HepG2 (cell line): ENCODE measurements around the gene MRPL48. TPM values are rescaled to one million over a fixed set of nuclear protein-coding genes. Genes with fewer than 3 reads are reported as not detected.
A peak's percentile ranks its signal among the peaks of the same experiment; 100 is the strongest.

Experiments
- CHD4 ChIP-seq: fragments of 200-600 bp; sonication (generic); IDR thresholded peaks from 2 replicates; pipeline ENCODE4 v1.7.0; 2017; ENCODE audit warnings: mild to moderate bottlenecking, low read length, borderline replicate concordance
- E2F5 ChIP-seq: sonication (generic); formaldehyde crosslinking; conservative IDR thresholded peaks from 2 replicates; pipeline ENCODE4 v1.4.0; 2020; ENCODE audit warnings: missing genetic modification reagents
- GATAD2A ChIP-seq: IDR thresholded peaks from 2 replicates; pipeline ENCODE4 v1.6.1; 2016
- HNRNPK ChIP-seq: fragments of 200-400 bp; formaldehyde crosslinking; IDR thresholded peaks from 2 replicates; pipeline ENCODE4 v1.6.1; 2018; ENCODE audit warnings: low read length, low read depth, moderate library complexity, mild to moderate bottlenecking; ENCODE audit not compliant: poor library complexity, severe bottlenecking
- MLXIP ChIP-seq: sonication (generic); formaldehyde crosslinking; IDR thresholded peaks from 2 replicates; pipeline ENCODE4 v1.9.0; 2021; ENCODE audit warnings: missing genetic modification reagents, borderline replicate concordance
- NCOA1 ChIP-seq: sonication (generic); formaldehyde crosslinking; IDR thresholded peaks from 2 replicates; pipeline ENCODE4 v1.9.0; 2021; ENCODE audit warnings: missing genetic modification reagents
- NONO ChIP-seq, 2 experiments: fragments of 450-650 bp in 1 of 2; sonication (generic) in 1 of 2; formaldehyde crosslinking in 1 of 2; IDR thresholded peaks in 1 of 2; conservative IDR thresholded peaks in 1 of 2; 2 replicates each; pipeline versions ENCODE4 v1.6.1 to v1.8.0; 2017 to 2022; ENCODE audit warnings: mild to moderate bottlenecking in 1 of 2, missing genetic modification reagents in 1 of 2, moderate library complexity in 1 of 2
- RERE ChIP-seq: IDR thresholded peaks from 2 replicates; pipeline ENCODE4 v1.6.1; 2016; ENCODE audit warnings: low read depth, missing genetic modification reagents, missing compliant biosample characterization
- TGIF2 ChIP-seq: IDR thresholded peaks from 2 replicates; pipeline ENCODE4 v1.6.1; 2016; ENCODE audit warnings: control low read depth, missing compliant biosample characterization
- ZMAT5 ChIP-seq: sonication (generic); formaldehyde crosslinking; IDR thresholded peaks from 2 replicates; pipeline ENCODE4 v1.5.0; 2020; ENCODE audit warnings: mild to moderate bottlenecking, low read depth, missing genetic modification reagents, borderline replicate concordance
- ZNF354B ChIP-seq: sonication (generic); formaldehyde crosslinking; IDR thresholded peaks from 2 replicates; pipeline ENCODE4 v1.8.0; 2022; ENCODE audit warnings: mild to moderate bottlenecking, missing genetic modification reagents
- ZNF431 ChIP-seq: sonication (generic); formaldehyde crosslinking; IDR thresholded peaks from 2 replicates; pipeline ENCODE4 v1.9.0; 2022; ENCODE audit warnings: missing genetic modification reagents, low read depth, mild to moderate bottlenecking, borderline replicate concordance
- ZNF468 ChIP-seq: sonication (generic); formaldehyde crosslinking; IDR thresholded peaks from 2 replicates; pipeline ENCODE4 v1.8.0; 2022; ENCODE audit warnings: mild to moderate bottlenecking, moderate library complexity, missing genetic modification reagents
- ZNF552 ChIP-seq: sonication (generic); formaldehyde crosslinking; IDR thresholded peaks from 2 replicates; pipeline ENCODE4 v1.9.0; 2022; ENCODE audit warnings: missing genetic modification reagents, mild to moderate bottlenecking, borderline replicate concordance
- ZNF570 ChIP-seq: sonication (generic); formaldehyde crosslinking; IDR thresholded peaks from 2 replicates; pipeline ENCODE4 v1.4.0; 2020; ENCODE audit warnings: mild to moderate bottlenecking, missing genetic modification reagents, borderline replicate concordance
- ZNF710 ChIP-seq: sonication (generic); formaldehyde crosslinking; IDR thresholded peaks from 2 replicates; pipeline ENCODE4 v1.5.0; 2020; ENCODE audit warnings: mild to moderate bottlenecking, missing genetic modification reagents, borderline replicate concordance
- polyA plus RNA-seq, 8 experiments: library from polyadenylated mRNA; depleted of rRNA in 3 of 8; stranded (reverse) in 7 of 8; unstranded in 1 of 8; fragments of >200 nt; fragmentation: Illumina TruSeq in 4 of 8; extraction: Trizol in 4 of 8; gene quantifications; 2 replicates each; pipeline versions ENCODE4 v1.2.1 to v1.2.3, GENCODE V29; 2011 to 2016; ENCODE audit warnings: low read depth in 4 of 8, missing spikeins in 1 of 8, mixed read lengths in 1 of 8; ENCODE audit not compliant: insufficient read depth in 1 of 8
- total RNA-seq, 5 experiments: library from RNA; depleted of rRNA; stranded (reverse); fragments of >200 nt; fragmentation: Illumina TruSeq; extraction: Trizol; gene quantifications; 2 replicates each; pipeline ENCODE4 v1.2.3, GENCODE V29; 2016; ENCODE audit warnings: low read depth in 1 of 5

MRPL48 gene
- total and polyA plus RNA-seq, 2 of the 13 experiments (the other 11 are each of a cell fraction or from before 2014, with no cell fraction given), result 61.2 to 67.9 TPM

- no peak for TF ChIP-seq ZNF710 (CRISPR knock-in tag)
- TF ChIP-seq TGIF2 (CRISPR knock-in tag), result no peak
- no peak for TF ChIP-seq ZNF431 (CRISPR knock-in tag)
- no peak for TF ChIP-seq E2F5 (CRISPR knock-in tag)
- no peak for TF ChIP-seq CHD4
- TF ChIP-seq ZNF468 (CRISPR knock-in tag), result no peak
- no peak for TF ChIP-seq MLXIP (CRISPR knock-in tag)
- TF ChIP-seq ZNF552 (CRISPR knock-in tag), result no peak
- no peak for TF ChIP-seq NONO (IDR thresholded peaks at IDR 0.05)
- TF ChIP-seq NONO (CRISPR knock-in tag; conservative IDR thresholded peaks at IDR 0.05), result no peak
- no peak for TF ChIP-seq ZNF570 (CRISPR knock-in tag)
- no peak for TF ChIP-seq ZMAT5 (CRISPR knock-in tag)
- no peak for TF ChIP-seq HNRNPK
- TF ChIP-seq NCOA1 (CRISPR knock-in tag), result no peak
- TF ChIP-seq ZNF354B, result no peak
- TF ChIP-seq RERE (CRISPR knock-in tag), result no peak
- TF ChIP-seq GATAD2A (CRISPR knock-in tag), result peak; percentile 89
Observed at GRCh38 chr11:73784080-73784634, 3.5 kb upstream of the MRPL48 start (continued).
